ENCODE results near the gene SNAPC2. TPM values are rescaled to one million over a fixed set of nuclear protein-coding genes. Genes with fewer than 3 reads are reported as not detected.

The SNAPC2 gene
- total and polyA plus RNA-seq, 2 of the 13 experiments (the other 11 are each of a cell fraction or from before 2014, with no cell fraction given), result 10.2 to 12.7 TPM

GRCh38 chr19:7919610-7920518 is at the start of gene SNAPC2 (continued):
- TF ChIP-seq, protein P1, sequence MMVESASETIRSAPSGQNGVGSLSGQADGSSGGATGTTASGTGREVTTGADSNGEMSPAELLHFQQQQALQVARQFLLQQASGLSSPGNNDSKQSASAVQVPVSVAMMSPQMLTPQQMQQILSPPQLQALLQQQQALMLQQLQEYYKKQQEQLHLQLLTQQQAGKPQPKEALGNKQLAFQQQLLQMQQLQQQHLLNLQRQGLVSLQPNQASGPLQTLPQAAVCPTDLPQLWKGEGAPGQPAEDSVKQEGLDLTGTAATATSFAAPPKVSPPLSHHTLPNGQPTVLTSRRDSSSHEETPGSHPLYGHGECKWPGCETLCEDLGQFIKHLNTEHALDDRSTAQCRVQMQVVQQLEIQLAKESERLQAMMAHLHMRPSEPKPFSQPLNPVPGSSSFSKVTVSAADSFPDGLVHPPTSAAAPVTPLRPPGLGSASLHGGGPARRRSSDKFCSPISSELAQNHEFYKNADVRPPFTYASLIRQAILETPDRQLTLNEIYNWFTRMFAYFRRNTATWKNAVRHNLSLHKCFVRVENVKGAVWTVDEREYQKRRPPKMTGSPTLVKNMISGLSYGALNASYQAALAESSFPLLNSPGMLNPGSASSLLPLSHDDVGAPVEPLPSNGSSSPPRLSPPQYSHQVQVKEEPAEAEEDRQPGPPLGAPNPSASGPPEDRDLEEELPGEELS (CRISPR knock-in tag; IDR thresholded peaks at IDR 0.05), result peak; percentile 45; the same call in 1 of the 2 replicates
- TF ChIP-seq ETV5 (CRISPR knock-in tag; IDR thresholded peaks at IDR 0.05; ENCODE audit: borderline replicate concordance) (peak; percentile 80; the same call in 1 of the 2 replicates), ZSCAN21 (CRISPR knock-in tag; IDR thresholded peaks at IDR 0.05; ENCODE audit: borderline replicate concordance) (peak; percentile 75), ZNF484 (CRISPR knock-in tag; IDR thresholded peaks at IDR 0.05; ENCODE audit: borderline replicate concordance, low read depth) (no peak), ZNF609 (CRISPR knock-in tag; IDR thresholded peaks at IDR 0.05; ENCODE audit: borderline replicate concordance) (peak; percentile 53; the same call in 1 of the 2 replicates), ASH2L (IDR thresholded peaks at IDR 0.05; ENCODE audit: insufficient read length, low read depth, low read length) (peak; percentile 62), ZNF547 (CRISPR knock-in tag; IDR thresholded peaks at IDR 0.05) (peak; percentile 40; the same call in 1 of the 2 replicates), ZNF713 (CRISPR knock-in tag; IDR thresholded peaks at IDR 0.05) (no peak), GATAD1 (CRISPR knock-in tag; IDR thresholded peaks at IDR 0.05) (peak; percentile 89), AGO2 (optimal IDR thresholded peaks at IDR 0.05; ENCODE audit: low read depth, low read length) (peak; percentile 71), ZBTB26 (CRISPR knock-in tag; IDR thresholded peaks at IDR 0.05; ENCODE audit: borderline replicate concordance) (no peak; the same call in 1 of the 2 replicates), ZNF12 (CRISPR knock-in tag; IDR thresholded peaks at IDR 0.05) (no peak), ZFP36L2 (CRISPR knock-in tag; IDR thresholded peaks at IDR 0.05) (no peak), STAT5B (CRISPR knock-in tag; IDR thresholded peaks at IDR 0.05) (no peak), PLRG1 (conservative IDR thresholded peaks at IDR 0.05) (no peak), YY1 (IDR thresholded peaks at IDR 0.05; ENCODE audit: insufficient read depth, insufficient replicate concordance, low read depth, low read length) (peak; percentile 51), MXI1 (IDR thresholded peaks at IDR 0.05; ENCODE audit: borderline replicate concordance, low read depth, low read length) (peak; percentile 68; the same call in 1 of the 3 replicates), ZSCAN20 (CRISPR knock-in tag; IDR thresholded peaks at IDR 0.05; ENCODE audit: borderline replicate concordance) (peak; percentile 78; the same call in 1 of the 2 replicates)
- TF ChIP-seq, protein P2, sequence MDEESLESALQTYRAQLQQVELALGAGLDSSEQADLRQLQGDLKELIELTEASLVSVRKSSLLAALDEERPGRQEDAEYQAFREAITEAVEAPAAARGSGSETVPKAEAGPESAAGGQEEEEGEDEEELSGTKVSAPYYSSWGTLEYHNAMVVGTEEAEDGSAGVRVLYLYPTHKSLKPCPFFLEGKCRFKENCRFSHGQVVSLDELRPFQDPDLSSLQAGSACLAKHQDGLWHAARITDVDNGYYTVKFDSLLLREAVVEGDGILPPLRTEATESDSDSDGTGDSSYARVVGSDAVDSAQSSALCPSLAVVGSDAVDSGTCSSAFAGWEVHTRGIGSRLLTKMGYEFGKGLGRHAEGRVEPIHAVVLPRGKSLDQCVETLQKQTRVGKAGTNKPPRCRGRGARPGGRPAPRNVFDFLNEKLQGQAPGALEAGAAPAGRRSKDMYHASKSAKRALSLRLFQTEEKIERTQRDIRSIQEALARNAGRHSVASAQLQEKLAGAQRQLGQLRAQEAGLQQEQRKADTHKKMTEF (CRISPR knock-in tag; IDR thresholded peaks at IDR 0.05), result peak; percentile 92
